Hepatocyte (in vitro differentiated cells): ENCODE measurements around the gene FMN1. TPM values are rescaled to one million over a fixed set of nuclear protein-coding genes. Genes with fewer than 3 reads are reported as not detected.

Experiments
- DNase-seq: peaks from one replicate; pipeline ENCODE4 v3.0.0-alpha.2; 2016; ENCODE audit warnings: low spot score
- H2AFZ ChIP-seq: fragments of 200-600 bp; sonication (generic); 2 replicates; pipeline ENCODE4 v1.6.0; 2016; ENCODE audit warnings: antibody characterized with exemption, mild to moderate bottlenecking
- H3K27ac ChIP-seq: fragments of 200-600 bp; sonication (generic); 2 replicates; pipeline ENCODE4 v1.5.1; 2016; ENCODE audit warnings: mild to moderate bottlenecking
- H3K27me3 ChIP-seq: fragments of 200-600 bp; sonication (generic); 2 replicates; pipeline ENCODE4 v1.6.1; 2016
- H3K36me3 ChIP-seq: fragments of 200-600 bp; sonication (generic); replicated peaks from 2 replicates; pipeline ENCODE4 v1.5.1; 2016; ENCODE audit warnings: low read depth; ENCODE audit not compliant: insufficient read depth
- H3K4me1 ChIP-seq: fragments of 200-600 bp; sonication (generic); 2 replicates; pipeline ENCODE4 v1.5.1; 2016; ENCODE audit warnings: mild to moderate bottlenecking, moderate library complexity; ENCODE audit not compliant: insufficient read depth
- H3K4me2 ChIP-seq: fragments of 200-600 bp; sonication (generic); 2 replicates; pipeline ENCODE4 v1.6.0; 2016
- H3K4me3 ChIP-seq: fragments of 200-600 bp; sonication (generic); 2 replicates; pipeline ENCODE4 v1.5.1; 2016; ENCODE audit warnings: mild to moderate bottlenecking
- H3K79me2 ChIP-seq: fragments of 200-600 bp; sonication (generic); 2 replicates; pipeline ENCODE4 v1.6.0; 2017; ENCODE audit warnings: mild to moderate bottlenecking
- H3K9me2 ChIP-seq: fragments of 200-600 bp; sonication (generic); replicated peaks from 2 replicates; pipeline ENCODE4 v1.6.0; 2017; ENCODE audit warnings: mild to moderate bottlenecking; ENCODE audit not compliant: insufficient read depth
- H3K9me3 ChIP-seq: fragments of 200-600 bp; sonication (generic); 2 replicates; pipeline ENCODE4 v1.5.1; 2016; ENCODE audit warnings: low read depth, mild to moderate bottlenecking
- H4K20me1 ChIP-seq: fragments of 200-600 bp; sonication (generic); 2 replicates; pipeline ENCODE4 v1.6.0; 2016; ENCODE audit warnings: mild to moderate bottlenecking; ENCODE audit not compliant: insufficient read depth, poor library complexity, severe bottlenecking
- EZH2 ChIP-seq: fragments of 200-600 bp; sonication (generic); IDR thresholded peaks from 2 replicates; pipeline ENCODE4 v1.6.1; 2016; ENCODE audit warnings: antibody characterized with exemption, mild to moderate bottlenecking, borderline replicate concordance
- EZH2phosphoT487 ChIP-seq: fragments of 200-600 bp; sonication (generic); IDR thresholded peaks from one replicate; pipeline ENCODE4 v1.6.1; 2018; ENCODE audit warnings: antibody characterized with exemption, mild to moderate bottlenecking, low read depth, moderate library complexity; ENCODE audit not compliant: unreplicated experiment, severe bottlenecking
- WGBS: methylation state at CpG from one replicate; pipeline ENCODE4 v1.1.6; 2016; ENCODE audit warnings: low lambda C conversion rate; ENCODE audit errors: missing lambda C conversion rate; 5-methylcytosine and 5-hydroxymethylcytosine counted together
- polyA plus RNA-seq: library from polyadenylated mRNA; unstranded; fragments of >200 nt; fragmentation: Nextera tagmentation; extraction: Ambion mirVana; gene quantifications from 2 replicates; pipeline ENCODE4 v1.2.1, GENCODE V29; 2016
- total RNA-seq: library from RNA; depleted of rRNA; stranded (reverse); fragments of >200 nt; gene quantifications from 2 replicates; pipeline ENCODE4 v1.2.3, GENCODE V29; 2014
- TF ChIP-seq, protein P1 (sequence below): fragments of 200-600 bp; sonication (generic); IDR thresholded peaks from 2 replicates; pipeline ENCODE4 v1.5.1; 2016; ENCODE audit warnings: antibody characterized with exemption, mild to moderate bottlenecking; ENCODE audit not compliant: poor library complexity

Gene FMN1
- total and polyA plus RNA-seq, 2 experiments from 2014 or later, result 0.07 to 0.70 TPM

DNA sequence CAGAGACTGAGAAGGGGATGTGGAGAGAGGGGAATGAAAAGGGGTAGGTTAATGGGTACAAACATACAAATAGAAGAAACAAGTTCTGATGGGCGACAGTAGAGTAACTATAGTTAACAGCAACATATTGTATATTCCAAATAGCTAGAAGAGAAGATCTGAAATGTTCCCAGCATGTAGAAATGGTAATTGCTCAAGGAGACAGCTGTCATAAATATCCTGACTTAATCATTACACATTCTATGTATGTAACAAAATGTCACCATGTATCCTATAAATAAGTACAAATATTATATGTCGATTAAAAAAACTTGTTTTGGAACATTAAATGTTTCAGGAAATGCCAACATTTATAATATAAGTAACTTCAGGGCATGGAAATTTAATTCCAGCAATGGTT lies 23.3 kb downstream of the FMN1 start:
- H3K79me2 ChIP-seq, result no peaks in the 10 kb centered on the region
- H4K20me1 ChIP-seq, result no peaks in the 10 kb centered on the region
- no peak overlapping the region for H2AFZ ChIP-seq
- no peaks in the 10 kb centered on the region for H3K9me2 ChIP-seq
- no peak overlapping the region for H3K4me3 ChIP-seq
- 91% methylated on average over 2 of the region's 2 CpGs for WGBS
- no peak for DNase-seq
- TF ChIP-seq EZH2, result no peak
- no peak for TF ChIP-seq EZH2phosphoT487
- TF ChIP-seq, protein P1, sequence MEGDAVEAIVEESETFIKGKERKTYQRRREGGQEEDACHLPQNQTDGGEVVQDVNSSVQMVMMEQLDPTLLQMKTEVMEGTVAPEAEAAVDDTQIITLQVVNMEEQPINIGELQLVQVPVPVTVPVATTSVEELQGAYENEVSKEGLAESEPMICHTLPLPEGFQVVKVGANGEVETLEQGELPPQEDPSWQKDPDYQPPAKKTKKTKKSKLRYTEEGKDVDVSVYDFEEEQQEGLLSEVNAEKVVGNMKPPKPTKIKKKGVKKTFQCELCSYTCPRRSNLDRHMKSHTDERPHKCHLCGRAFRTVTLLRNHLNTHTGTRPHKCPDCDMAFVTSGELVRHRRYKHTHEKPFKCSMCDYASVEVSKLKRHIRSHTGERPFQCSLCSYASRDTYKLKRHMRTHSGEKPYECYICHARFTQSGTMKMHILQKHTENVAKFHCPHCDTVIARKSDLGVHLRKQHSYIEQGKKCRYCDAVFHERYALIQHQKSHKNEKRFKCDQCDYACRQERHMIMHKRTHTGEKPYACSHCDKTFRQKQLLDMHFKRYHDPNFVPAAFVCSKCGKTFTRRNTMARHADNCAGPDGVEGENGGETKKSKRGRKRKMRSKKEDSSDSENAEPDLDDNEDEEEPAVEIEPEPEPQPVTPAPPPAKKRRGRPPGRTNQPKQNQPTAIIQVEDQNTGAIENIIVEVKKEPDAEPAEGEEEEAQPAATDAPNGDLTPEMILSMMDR, result no peak
- peaks cover 3% of the 10 kb centered on the region for H3K27me3 ChIP-seq
- H3K4me2 ChIP-seq, result no peak overlapping the region
- H3K9me3 ChIP-seq, result no peaks in the 10 kb centered on the region
- no peaks in the 10 kb centered on the region for H3K4me1 ChIP-seq
- no peak overlapping the region for H3K27ac ChIP-seq
- no peaks in the 10 kb centered on the region for H3K36me3 ChIP-seq

DNA sequence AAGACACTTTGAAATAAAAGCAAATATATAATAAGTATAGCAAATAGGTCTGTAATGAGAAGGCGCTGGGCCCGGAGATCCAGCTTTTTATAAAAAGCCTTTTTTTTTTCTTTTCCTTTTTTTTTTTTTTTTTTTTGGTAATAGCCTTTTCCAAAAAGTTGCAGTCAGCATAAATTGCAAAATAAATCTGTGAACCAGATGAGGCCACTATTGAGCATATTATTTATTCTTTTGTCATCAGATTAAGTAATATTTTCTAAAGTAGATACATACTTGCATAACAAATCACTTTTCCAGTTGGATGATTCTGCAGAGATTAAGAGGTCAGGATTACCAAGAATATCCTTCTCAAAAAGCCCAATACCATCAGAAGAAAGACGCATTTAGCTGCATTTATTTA lies 24.9 kb downstream of the FMN1 start:
- DNase-seq, result no peak
- Histone ChIP-seq H3K9me3 (no peaks in the 10 kb centered on the region), H3K4me3 (no peak overlapping the region), H3K4me1 (no peaks in the 10 kb centered on the region), H3K9me2 (no peaks in the 10 kb centered on the region), H3K27me3 (peaks cover 3% of the 10 kb centered on the region), H4K20me1 (no peaks in the 10 kb centered on the region), H2AFZ (no peak overlapping the region), H3K4me2 (no peak overlapping the region), H3K79me2 (no peaks in the 10 kb centered on the region), H3K27ac (no peak overlapping the region), H3K36me3 (no peaks in the 10 kb centered on the region)
- 90% methylated on average over 3 of the region's 3 CpGs for WGBS
- no peak for TF ChIP-seq EZH2
- TF ChIP-seq EZH2phosphoT487, result no peak
- TF ChIP-seq, protein P1, result no peak

DNA sequence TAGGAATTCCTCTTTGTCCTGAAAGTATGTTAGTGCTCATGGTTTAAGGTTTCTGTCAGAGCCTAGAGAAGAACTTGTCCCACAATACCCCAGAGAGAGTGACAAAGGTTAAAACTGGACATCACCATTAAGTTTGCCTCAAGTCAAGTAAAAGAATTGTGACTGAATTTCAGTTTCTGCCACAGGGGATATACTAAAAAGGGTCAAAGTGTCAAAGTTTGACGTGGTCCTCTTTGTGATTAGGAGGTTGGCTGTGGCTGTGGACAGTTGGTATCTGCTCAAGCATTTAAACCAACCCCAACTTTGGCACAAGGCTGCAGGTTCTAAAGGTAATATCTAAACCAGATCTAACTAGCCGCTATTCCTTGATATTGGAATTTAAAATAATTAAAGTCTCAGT lies 26.1 kb downstream of the FMN1 start:
- H3K27ac ChIP-seq, result no peak overlapping the region
- H4K20me1 ChIP-seq, result no peaks in the 10 kb centered on the region
- 86% methylated on average over 2 of the region's 2 CpGs for WGBS
- H3K9me3 ChIP-seq, result no peaks in the 10 kb centered on the region
- H3K4me2 ChIP-seq, result no peak overlapping the region
- peaks cover 3% of the 10 kb centered on the region for H3K27me3 ChIP-seq
- TF ChIP-seq EZH2, result no peak
- no peaks in the 10 kb centered on the region for H3K4me1 ChIP-seq
- no peaks in the 10 kb centered on the region for H3K36me3 ChIP-seq
- no peak for DNase-seq
- no peaks in the 10 kb centered on the region for H3K9me2 ChIP-seq
- no peak overlapping the region for H3K4me3 ChIP-seq
- no peak overlapping the region for H2AFZ ChIP-seq
- no peaks in the 10 kb centered on the region for H3K79me2 ChIP-seq

- 92% methylated on average over 3 of the region's 3 CpGs for WGBS
- H3K36me3 ChIP-seq, result no peaks in the 10 kb centered on the region
- no peaks in the 10 kb centered on the region for H4K20me1 ChIP-seq
- H3K27me3 ChIP-seq, result no peaks in the 10 kb centered on the region
- H3K27ac ChIP-seq, result no peak overlapping the region
- no peaks in the 10 kb centered on the region for H3K9me3 ChIP-seq
- H2AFZ ChIP-seq, result no peak overlapping the region
- H3K9me2 ChIP-seq, result no peaks in the 10 kb centered on the region
- no peak for DNase-seq
- H3K4me1 ChIP-seq, result no peaks in the 10 kb centered on the region
- H3K4me2 ChIP-seq, result no peak overlapping the region
- H3K4me3 ChIP-seq, result no peak overlapping the region
- TF ChIP-seq, protein P1, result no peak
- TF ChIP-seq EZH2, result no peak
- no peak for TF ChIP-seq EZH2phosphoT487
- H3K79me2 ChIP-seq, result no peaks in the 10 kb centered on the region
These were observed 30.7 kb downstream of the FMN1 start for GRCh38 chr15:33163816-33164215.
